T-helper 1 cell treated with Interleukin-12 subunit alpha and Interleukin-12 subunit beta and Interleukin-4 antibody, amounts not matched to agents 30 ng/mL and 1 ng/mL, for 36 hours (primary cell): ENCODE data around the gene SEM1. TPM values are rescaled to one million over a fixed set of nuclear protein-coding genes. Genes with fewer than 3 reads are reported as not detected.
"Not testable (repeated sequence)": the region's sequence is repeated elsewhere in the genome, so short reads cannot be mapped to it uniquely, and the experiment has no call there.

ENCODE experiments used
- intact Hi-C: fragments of 100-400 bp; cut with micrococcal nuclease; formaldehyde crosslinking; loops from one replicate; pipeline ENCODE4 v1.15.1; 2024
- total RNA-seq: library from RNA; stranded (reverse); gene quantifications from 2 replicates; pipeline ENCODE4 v1.2.3, GENCODE V29; 2022

Gene SEM1
- total RNA-seq, 1 donor from 2014 or later = 38.1 TPM

DNA sequence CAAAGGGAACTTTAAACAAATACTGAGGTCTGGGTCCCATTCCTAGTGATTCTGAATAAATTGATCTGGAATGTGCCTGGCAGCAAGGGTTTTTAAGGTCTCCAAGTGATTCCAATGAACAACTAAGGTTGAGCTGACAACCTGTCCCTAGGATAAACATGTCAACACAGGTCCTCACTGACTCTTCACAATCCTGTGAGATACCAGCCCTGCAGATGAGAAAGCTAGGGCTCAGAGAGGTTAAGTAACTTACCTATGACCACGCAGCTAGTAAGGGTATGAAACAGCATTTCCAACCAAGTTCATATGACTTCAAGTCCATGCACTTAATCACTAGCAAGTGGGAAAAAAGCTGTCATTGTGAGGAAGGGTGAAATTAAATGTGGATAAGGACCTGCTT, 44.0 kb downstream of the SEM1 start:
- intact Hi-C loops = no loop called here

DNA sequence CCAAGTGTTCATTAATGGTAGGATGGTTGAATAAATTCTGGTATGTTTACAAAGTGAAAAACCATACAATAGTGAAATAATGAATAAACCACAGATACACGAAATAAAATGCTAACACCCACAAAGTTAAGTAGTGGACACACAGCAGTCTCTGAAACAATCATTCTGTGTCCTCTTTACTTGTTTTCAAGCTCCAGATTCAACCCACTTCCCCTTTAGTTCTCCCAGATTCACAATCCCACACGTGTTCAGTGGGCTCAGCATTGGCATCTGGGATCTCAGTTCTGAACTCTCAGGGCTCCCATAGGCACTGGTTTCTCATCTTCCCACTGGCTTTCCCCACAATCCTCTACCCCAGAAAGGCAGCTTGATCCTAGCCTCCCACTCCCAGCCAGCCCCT, 44.9 kb downstream of the SEM1 start:
- intact Hi-C loops = no loop called here

DNA sequence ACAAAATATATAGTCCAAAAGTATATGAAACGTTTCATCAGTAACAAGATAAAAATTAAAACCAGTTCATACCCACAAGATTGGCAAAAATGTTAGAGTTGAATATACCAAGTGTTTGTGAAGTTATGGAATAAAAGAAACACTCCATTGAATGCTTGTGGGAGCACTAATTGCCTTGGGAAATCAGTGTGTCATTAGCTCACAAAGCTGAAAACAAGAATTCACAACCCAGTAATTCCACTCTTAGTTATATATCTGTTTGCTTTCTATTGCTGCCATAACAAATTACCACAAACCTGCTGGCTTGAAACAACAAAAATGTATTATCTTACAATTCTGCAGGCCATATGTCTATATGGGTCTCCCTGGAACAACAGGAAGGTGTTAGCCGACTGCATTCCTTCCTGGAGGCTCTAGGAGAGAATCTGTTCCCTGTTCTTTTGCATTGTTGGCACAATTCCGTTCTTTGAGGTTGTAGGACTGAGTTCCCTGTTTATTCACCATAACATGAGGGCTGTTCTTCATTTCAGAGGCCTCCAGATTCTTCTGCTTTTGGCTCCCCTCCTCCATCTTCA, 45.7 kb downstream of the SEM1 start:
- intact Hi-C loops = no loop called here

DNA sequence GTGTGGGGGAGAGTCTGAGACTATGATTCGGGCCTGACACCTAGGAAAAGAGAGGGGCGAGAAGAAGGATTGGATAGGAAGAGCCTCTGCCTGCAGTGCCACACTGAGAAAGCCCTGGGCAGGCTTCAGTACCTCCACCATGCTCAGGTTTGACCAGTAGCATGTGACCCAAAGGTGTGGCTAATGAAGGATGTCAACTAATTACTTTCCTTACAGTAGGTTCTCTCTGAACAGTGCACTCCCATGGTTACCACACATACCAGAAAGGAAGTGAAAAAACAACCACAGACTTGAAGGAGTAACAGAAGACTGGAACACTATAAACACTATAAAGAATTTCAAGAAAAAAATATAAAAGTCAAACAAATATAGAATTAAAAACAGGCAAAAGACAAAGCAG, 46.2 kb downstream of the SEM1 start:
- intact Hi-C loops = no loop called here

DNA sequence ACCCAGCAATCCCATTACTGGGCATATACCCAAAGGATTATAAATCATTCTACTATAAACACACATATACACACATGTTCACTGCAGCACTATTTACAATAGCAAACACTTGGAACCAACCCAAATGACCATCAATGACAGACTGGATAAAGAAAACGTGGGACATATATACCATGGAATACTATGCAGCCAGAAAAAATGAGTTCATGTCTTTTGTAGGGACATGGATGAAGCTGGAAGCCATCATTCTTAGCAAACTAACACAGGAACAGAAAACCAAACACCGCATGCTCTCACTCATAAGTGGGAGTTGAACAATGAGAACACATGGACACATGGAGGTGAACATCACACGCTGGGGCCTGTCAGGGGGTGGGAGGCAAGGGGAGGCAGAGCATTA, 47.5 kb downstream of the SEM1 start:
- intact Hi-C loops = not testable (repeated sequence)

DNA sequence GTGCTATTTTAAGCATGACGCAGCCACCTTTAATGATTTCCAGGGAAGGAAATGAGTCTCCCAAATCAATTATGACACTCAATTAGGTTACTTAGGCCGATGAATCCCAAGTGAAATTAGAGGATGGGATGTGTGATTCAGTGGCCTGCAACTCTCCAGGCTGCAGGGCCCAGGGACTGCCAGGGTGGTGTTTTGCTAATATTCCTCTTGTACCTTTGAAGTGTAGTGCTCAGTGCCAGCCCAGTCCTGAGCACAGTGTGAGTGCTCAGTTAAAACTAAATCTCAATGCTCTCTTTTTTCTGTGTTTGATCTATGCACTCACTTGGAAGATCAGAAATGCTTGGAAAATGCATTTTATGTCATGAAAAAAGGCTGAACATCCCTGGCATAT, 51.6 kb downstream of the SEM1 start:
- intact Hi-C loops = no loop called here

DNA sequence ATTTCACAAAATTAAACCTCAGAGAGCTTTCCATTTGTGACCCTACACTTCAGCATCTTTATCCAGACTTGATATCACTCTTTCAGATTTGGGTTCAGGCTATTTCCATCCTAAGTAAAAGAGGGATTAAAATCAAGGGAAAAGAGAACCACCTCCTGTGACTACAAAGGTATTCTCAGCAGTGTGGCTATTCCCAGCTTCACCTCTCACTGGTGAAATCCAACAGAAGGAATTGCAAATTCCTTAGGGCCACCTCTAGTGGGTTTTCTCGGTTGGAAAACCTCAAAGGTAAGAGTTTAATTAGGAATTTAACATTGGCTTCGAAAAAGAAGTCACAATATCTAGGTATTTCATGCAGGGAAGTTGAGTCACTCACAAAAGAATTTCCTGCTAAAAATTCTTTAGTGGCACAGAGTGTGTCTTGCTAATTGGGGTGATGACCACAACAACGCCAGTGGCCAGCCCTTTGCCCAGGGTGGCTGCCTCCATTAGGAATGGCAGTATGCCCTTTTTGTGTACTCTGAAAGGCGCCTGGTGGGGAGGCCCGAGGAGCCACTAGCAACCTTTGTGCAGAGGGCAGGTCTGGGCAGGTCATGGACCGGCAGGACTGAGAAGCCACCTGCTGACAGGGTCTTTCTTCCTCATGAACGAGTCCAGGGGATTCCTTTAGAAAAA, 52.2 kb downstream of the SEM1 start:
- intact Hi-C loops = no loop called here

DNA sequence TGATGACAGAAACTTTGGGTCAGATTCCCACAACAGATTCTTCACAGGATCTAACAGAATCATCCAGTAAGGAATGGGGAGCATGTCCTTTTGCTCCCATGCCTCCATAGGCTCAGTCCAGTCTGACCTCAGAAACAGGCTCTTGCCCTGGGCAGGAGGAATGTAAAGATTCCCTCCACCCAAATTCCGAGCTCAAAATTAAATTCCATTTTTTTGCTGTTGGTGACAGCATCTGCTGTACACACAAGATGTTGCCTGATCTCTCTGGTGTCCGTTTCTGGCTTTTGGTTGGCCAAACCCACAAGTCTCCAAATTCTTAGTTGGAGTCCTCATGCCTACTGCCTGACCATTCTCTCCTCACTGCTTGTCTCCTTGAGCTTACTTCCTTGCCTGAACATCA, 53.7 kb downstream of the SEM1 start:
- intact Hi-C loops = no loop called here

DNA sequence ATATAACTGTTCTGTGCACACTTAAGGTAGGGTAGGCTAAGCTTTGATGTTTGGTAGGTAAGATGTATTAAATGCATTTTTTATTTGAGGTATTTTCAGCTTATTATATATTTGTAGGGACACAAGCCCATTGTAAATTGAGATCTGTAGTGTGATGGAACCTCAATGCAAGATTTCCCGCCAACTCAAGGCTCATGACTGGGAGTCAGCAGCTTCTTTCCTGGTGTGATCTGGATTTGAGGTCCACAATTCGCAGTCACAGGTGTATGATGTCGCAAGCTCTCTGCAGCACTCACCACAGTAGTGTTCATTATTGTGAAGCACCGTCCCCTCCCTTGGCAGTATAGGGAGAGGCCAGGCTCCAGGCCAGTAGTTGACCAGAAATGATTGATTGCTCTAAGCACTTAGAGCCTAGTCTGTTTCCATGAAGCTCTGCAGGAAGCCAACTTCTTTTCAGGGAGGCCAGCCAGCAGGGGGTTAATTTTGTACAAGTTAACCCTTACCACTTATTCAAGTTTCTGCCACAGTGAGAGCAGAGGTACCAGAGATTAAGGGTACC, 54.9 kb downstream of the SEM1 start:
- intact Hi-C loops = no loop called here

DNA sequence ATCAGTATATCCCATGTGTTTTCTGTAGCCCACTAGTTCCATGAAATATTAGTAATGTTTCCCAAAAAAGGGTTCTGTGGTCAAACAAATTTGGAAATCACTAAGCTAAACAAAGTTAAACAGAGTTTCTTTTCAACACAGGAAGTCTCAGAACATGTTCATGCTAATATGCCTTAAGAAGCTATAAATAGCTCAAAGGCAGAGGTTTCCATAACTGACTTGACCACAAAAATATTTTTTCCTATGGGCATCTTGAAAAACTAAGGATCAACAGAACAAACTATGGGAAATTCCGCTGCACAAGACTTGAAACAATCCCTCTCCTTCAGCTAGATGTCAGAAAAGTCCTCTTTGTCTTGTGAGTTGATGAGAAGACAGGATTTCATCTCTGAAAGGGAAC, 59.7 kb downstream of the SEM1 start:
- intact Hi-C loops = no loop called here

DNA sequence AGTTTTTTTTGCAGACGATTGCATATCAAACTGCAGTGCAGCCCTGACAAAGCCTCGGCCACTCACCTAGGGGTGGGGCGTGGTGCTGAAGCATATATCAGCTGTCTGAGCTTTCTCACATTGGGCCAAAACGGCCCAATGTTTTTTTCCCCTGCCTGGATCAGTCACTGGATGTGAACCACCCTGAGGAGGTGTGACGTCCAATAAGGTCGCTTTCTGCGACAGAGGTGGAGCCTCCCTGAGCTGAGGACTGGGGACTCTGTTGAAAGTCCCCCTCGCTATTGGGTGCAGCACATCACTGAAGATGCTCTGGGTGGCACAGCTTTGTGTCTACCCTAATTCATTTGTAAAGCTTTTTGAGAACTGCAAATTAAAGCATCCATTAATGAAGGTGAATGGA, 60.9 kb downstream of the SEM1 start:
- intact Hi-C loops = no loop called here

DNA sequence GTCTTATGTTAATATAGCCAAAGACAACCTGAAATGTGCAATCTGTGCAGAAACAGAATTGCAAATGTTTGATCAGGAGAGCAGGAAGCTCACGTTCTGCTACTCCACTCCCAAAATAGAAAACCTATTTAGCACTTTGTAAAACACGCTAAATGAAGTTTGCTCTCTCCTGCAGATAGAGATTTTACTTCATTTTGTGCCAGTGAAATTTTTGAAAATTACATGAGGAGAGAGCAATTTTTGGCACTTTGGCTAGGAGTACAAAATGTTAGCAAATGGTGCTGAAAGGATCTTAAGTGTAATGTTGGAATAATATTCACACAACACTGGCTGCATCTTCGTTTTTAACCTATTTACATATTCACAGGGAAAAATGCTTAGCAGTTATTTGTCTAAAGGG, 61.9 kb downstream of the SEM1 start:
- intact Hi-C loops = no loop called here

DNA sequence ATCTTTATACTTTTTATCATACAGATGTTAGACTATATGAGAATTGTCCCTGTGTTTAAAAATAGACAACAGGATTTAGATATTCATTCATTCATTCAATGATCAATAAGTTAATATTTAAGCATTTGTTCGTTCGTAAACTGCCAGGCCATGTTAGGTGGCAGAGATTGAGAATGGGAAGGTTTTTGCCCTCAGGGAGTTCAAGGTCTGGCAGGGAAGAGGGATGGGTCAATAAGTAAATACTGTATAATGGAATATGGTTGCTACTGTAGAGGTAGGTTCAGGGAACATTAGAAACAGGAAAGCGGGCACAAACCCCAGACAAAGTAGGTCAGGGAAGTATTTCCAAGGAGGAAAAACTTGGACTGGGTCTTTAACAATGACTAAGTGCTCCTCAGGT, 64.6 kb downstream of the SEM1 start:
- intact Hi-C loops = no loop called here

DNA sequence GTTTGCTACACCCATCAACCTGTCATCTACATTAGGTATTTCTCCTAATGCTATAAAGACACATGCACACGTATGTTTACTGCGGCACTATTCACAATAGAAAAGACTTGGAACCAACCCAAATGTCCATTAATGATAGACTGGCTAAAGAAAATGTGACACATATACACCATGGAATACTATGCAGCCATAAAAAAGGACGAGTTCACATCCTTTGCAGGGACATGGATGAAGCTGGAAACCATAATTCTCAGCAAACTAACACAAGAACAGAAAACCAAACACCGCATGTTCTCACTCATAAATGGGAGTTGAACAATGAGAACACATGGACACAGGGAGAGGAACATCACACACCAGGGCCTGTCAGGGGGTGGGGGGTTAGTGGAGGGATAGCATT, 66.2 kb downstream of the SEM1 start:
- intact Hi-C loops = not testable (repeated sequence)

DNA sequence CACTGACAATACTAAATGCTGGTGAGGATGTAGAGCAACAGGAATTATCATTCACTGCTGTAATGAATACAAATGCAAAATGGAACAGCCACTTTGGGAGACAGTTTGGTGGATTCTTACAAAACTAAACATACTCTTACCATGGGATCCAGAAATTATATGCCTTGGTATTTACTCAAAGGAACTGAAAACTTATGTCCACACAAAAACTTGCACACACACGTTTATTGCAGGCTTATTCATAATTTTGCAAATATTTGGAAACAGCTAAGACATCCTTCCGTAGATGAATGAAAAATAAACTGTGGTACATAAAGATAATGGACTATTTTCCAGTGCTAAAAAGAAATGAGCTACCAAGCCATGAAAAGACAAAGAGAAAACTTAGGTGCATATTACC, 69.6 kb downstream of the SEM1 start:
- intact Hi-C loops = no loop called here
